DMS53 treated with DMSO at 0.1 percent for 48 hours (cell line): Measurements from ENCODE around the gene IZUMO1.
"Not testable (repeated sequence)": the region's sequence is repeated elsewhere in the genome, so short reads cannot be mapped to it uniquely, and the experiment has no call there.

Experiments used
- DNase-seq: peaks from one replicate; lab custom pipeline; 2025; ENCODE audit not compliant: unreplicated experiment; lab: John Stamatoyannopoulos, UW

Gene IZUMO1

GRCh38 chr19:48738557-48739403 lies 7.9 kb downstream of the IZUMO1 start:
- peak; percentile 91 for DNase-seq

GRCh38 chr19:48737360-48737998 lies 9.2 kb downstream of the IZUMO1 start:
- no peak for DNase-seq

- peak; percentile 63 for DNase-seq
These were observed 11.6 kb downstream of the IZUMO1 start for GRCh38 chr19:48735031-48735615.

GRCh38 chr19:48734625-48735024 lies 12.1 kb downstream of the IZUMO1 start:
- no peak for DNase-seq

- no peak for DNase-seq
These were observed 15.3 kb downstream of the IZUMO1 start for GRCh38 chr19:48731452-48731851.

GRCh38 chr19:48728911-48729664 lies 17.6 kb downstream of the IZUMO1 start:
- DNase-seq, result no peak

- DNase-seq, result no peak
These were observed 20.2 kb downstream of the IZUMO1 start for GRCh38 chr19:48726556-48726955.

GRCh38 chr19:48724796-48725753 lies 21.6 kb downstream of the IZUMO1 start:
- peak; percentile 47 for DNase-seq

- DNase-seq, result no peak
These were observed 24.5 kb downstream of the IZUMO1 start for GRCh38 chr19:48722196-48722708.

- peak; percentile 97 for DNase-seq
These were observed 26.0 kb downstream of the IZUMO1 start for GRCh38 chr19:48720613-48721296.

GRCh38 chr19:48720251-48720612 lies 26.5 kb downstream of the IZUMO1 start:
- no peak for DNase-seq

GRCh38 chr19:48719263-48720171 lies 27.2 kb downstream of the IZUMO1 start, which contains the start of gene MAMSTR:
Gene MAMSTR (minus strand): TSS chr19:48719725. CDS start chr19:48719031, 694 bp downstream.
- DNase-seq, result no peak

GRCh38 chr19:48718711-48719231 lies 27.9 kb downstream of the IZUMO1 start:
- DNase-seq, result no peak

GRCh38 chr19:48718106-48718505 lies 28.6 kb downstream of the IZUMO1 start:
- not testable (repeated sequence) for DNase-seq

- no peak for DNase-seq
These were observed 30.0 kb downstream of the IZUMO1 start for GRCh38 chr19:48716562-48717291.

GRCh38 chr19:48715681-48716171 lies 31.0 kb downstream of the IZUMO1 start:
- DNase-seq, result no peak
